Panc1 (cell line): ENCODE measurements around the gene CLRN3.

Experiments
- CTCF ChIP-seq: fragments of 450-650 bp; IDR thresholded peaks from 2 replicates; pipeline ENCODE4 v1.5.1; 2017; ENCODE audit warnings: mild to moderate bottlenecking
- POLR2AphosphoS5 ChIP-seq: IDR thresholded peaks from 2 replicates; pipeline ENCODE4 v1.6.1; 2012; ENCODE audit warnings: mild to moderate bottlenecking, low read depth, low read length, moderate library complexity
- REST ChIP-seq, 2 experiments: IDR thresholded peaks; 2 replicates each; pipeline ENCODE4 v1.6.1; 2011 to 2012; ENCODE audit warnings: low read depth in 2 of 2, control low read depth in 1 of 2, low read length in 1 of 2, mild to moderate bottlenecking in 1 of 2, moderate library complexity in 1 of 2; ENCODE audit not compliant: insufficient read depth in 1 of 2
- SIN3A ChIP-seq: IDR thresholded peaks from 2 replicates; pipeline ENCODE4 v1.6.1; 2012; ENCODE audit warnings: low read depth, mild to moderate bottlenecking, low read length, moderate library complexity, borderline replicate concordance; ENCODE audit not compliant: insufficient read depth
- TCF7L2 ChIP-seq: IDR thresholded peaks from 2 replicates; pipeline ENCODE4 v1.6.1; 2011; ENCODE audit warnings: mild to moderate bottlenecking, low read depth, low read length, inconsistent platforms

GRCh38 chr10:127932521-127933270 lies 40.0 kb upstream of the CLRN3 start:
- no peak for TF ChIP-seq CTCF
- TF ChIP-seq POLR2AphosphoS5: no peak
- TF ChIP-seq SIN3A: no peak
- no peak for TF ChIP-seq TCF7L2
- TF ChIP-seq REST (IDR thresholded peaks at IDR 0.05; ENCODE audit: insufficient read depth in 1 of 2, low read depth in 2 of 2, low read length in 1 of 2): no peak
